Inferior parietal cortex (tissue), 1 donor: ENCODE results near the gene MATN4.
"Not testable (repeated sequence)": the region's sequence is repeated elsewhere in the genome, so short reads cannot be mapped to it uniquely, and the experiment has no call there.

ENCODE experiments used
- DNase-seq: peaks from one replicate; pipeline ENCODE4 v3.0.0-alpha.2; 2016; ENCODE audit errors: extremely low spot score

Gene MATN4

DNA sequence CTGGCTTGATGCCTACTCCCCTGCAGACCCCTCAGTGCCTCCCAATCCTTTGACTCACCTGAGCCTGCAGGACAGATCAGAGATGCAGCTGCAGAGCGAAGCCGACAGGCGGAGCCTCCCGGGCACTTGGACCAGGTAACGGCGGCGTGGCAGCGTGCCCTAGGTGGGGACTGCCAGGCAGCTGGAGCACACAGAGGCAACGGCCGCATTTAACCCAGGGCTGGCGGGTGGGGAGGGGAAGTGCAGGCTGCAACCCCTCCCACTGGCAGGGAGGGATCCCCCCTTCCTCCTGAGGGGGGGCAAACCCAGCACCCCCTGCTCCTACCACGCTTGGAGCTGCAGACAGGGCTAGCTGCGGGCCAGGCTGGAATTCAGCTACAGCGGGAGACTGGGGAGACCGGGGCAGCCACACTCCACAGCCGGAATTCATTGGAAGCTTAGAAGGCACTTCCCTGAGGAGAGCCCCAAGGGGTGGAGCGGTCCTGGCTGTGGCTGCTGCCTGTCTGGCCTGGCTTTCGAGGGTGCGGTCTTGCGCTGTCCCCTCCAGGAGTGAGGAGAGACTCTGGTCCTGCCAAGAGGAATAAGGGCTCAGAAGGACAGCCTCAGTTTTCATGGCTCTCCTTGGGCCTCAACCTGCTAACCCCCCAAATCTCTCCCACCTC lies at the start of gene MATN4:
TSS of gene MATN4 (minus strand) at position 183 of the 662 bp plus-strand sequence. CDS start 2,717 bp downstream, outside the sequence.
- DNase-seq: no peak

DNA sequence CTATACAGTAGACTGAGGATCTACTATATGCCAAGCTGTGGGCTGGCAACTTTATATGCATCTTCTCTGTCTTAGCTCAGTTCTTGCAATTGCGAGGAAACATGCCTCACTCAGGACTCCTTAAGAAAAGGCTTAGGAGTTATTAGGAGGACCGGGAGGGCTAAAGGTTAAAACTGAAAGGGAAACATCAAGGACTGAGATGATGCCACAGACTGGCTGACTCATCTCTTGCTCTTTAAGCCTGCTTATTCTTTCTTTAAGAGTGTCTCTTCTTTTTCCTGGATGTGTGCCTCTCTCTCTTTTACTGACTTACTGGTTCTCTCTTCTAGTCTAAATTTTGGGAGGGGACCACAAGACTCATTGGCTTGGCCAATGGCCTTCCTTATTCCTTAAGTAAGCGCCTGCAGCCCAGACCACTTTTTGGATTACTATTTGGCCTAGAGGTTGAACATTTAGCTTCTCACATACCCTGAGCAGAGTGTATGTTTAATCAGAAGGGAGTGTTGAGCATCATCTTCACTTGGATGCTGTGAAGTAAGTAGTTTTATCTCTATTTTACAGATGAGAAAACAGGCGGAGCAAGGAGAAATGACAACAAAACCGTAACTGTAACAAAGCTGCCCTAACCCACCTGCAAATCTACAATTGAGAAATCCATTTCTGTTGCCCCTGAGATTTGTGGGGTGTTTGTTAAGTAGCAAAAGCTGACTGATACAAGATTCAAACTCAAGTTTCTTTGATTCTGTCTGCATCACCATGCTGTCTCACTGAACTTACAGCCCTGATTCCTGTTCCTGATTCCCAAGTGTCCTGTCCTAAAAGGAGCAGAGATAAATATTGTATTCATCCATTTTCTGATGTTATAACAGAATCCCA lies 47.3 kb upstream of the MATN4 start:
- DNase-seq: no peak

GRCh38 chr20:45354423-45355208 lies 46.5 kb upstream of the MATN4 start:
- no peak for DNase-seq

DNA sequence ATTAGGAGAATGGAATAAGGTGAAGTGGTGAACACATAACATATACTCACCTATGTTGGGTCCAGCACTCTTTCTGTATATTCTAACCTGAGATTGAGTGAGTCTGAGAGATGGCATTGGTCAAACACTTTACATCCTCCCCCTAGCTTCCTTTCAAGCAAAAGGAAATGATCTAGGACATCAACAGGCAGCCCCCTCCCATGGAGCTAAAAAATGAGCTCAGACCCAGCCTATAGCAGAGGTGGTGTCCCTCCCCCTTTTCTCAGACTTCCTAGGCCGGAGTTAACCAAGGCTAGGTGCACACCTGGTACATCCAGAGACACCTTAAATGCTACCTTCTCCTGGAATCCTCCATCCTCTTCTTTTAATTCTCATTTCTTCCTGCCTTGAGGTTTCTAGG lies 45.6 kb upstream of the MATN4 start:
- DNase-seq: no peak

GRCh38 chr20:45352729-45353128 lies 44.6 kb upstream of the MATN4 start:
- DNase-seq: no peak

DNA sequence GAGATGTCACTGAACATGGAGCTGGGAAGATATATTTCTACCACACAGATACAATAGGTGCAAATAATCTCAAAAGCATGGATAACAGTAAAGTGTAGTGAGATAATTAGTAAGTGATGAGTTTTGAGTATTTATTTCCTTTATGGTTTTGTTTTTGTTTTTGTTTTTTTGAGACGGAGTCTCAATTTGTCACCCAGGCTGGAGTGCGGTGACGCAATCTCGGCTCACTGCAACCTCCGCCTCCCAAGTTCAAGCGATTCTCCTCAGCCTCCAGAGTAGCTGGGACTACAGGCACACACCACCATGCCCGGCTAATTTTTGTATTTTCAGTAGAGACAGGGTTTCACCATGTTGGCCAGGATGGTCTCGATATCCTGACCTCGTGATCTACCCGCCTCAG lies 42.7 kb upstream of the MATN4 start:
- not testable (repeated sequence) for DNase-seq

DNA sequence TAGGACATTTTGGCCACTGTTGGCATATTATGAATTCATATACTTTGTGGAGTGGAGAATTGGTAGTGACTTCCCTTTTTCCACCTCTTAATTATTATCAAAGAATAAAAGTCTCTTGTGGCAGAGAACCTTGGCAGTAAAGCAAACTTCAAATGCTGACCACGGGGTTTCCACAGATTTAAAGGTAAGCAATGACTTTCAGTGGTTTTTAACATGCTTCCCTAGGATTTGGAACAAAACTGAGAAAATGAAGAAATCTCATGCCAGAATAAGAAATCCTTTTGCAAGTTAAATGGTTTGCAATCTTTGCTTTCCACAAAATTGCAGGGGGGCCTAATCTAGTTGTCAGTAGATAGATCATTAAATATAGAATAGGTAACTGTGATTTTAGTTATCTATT lies 42.1 kb upstream of the MATN4 start:
- DNase-seq: no peak

GRCh38 chr20:45347936-45348778 lies 40.1 kb upstream of the MATN4 start, which contains the start of gene SDC4:
SDC4 (minus strand) TSS chr20:45348424; CDS start chr20:45348384, 40 bp downstream.
- DNase-seq: no peak

DNA sequence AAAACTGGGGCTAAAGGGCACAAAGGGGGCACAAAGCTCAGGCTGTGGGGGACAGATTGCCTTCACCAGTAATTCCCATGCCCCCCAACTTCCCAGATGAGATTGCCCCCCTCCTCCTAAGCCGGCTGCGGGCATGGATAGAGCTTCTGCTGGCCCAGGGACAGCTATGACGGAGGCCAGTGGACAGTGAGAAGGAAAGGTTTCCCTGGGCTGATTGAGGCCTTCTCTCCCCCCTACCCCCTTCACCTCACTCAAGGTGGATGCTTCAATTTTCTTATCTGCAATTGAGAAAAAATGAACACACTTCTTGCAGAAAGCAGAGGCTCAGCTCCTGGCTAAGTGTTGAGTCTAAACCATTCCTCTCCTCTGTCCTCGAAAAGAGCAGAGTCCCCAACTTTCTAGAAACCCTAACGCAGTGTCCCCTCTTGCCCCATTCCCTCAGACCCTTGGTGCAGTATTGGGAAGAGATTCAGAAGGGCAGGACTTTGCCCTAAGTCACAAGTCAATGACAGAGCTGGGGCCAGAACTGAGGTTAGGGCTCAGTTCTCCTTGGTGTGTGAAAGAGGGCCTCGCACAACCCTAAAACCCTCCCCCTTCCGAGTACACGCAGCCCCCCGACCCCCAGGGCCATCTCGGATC lies 39.3 kb upstream of the MATN4 start:
- DNase-seq: no peak

- no peak for DNase-seq
Observed at GRCh38 chr20:45346851-45347250, 38.8 kb upstream of the MATN4 start.

DNA sequence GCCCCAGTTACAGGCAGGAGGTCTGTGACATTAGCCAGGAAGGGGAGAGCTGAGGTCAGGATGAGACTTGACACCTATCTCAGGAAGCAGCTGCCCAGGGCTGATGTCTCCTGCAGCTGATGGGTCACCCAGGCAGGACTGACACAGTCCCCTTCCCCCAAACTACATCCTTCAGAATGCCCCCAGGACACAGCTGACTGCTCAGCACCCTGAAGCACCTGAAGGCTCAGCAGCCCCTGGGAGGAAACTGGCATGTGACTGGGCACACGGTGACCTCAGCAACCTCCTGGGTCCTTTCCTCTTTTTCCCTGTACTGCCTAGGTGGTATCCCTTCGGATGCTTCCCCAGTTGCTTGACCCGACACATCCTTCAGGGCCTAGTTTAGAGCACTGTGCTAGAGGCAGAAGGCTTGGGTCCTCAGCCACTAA lies 38.2 kb upstream of the MATN4 start:
- DNase-seq: no peak

DNA sequence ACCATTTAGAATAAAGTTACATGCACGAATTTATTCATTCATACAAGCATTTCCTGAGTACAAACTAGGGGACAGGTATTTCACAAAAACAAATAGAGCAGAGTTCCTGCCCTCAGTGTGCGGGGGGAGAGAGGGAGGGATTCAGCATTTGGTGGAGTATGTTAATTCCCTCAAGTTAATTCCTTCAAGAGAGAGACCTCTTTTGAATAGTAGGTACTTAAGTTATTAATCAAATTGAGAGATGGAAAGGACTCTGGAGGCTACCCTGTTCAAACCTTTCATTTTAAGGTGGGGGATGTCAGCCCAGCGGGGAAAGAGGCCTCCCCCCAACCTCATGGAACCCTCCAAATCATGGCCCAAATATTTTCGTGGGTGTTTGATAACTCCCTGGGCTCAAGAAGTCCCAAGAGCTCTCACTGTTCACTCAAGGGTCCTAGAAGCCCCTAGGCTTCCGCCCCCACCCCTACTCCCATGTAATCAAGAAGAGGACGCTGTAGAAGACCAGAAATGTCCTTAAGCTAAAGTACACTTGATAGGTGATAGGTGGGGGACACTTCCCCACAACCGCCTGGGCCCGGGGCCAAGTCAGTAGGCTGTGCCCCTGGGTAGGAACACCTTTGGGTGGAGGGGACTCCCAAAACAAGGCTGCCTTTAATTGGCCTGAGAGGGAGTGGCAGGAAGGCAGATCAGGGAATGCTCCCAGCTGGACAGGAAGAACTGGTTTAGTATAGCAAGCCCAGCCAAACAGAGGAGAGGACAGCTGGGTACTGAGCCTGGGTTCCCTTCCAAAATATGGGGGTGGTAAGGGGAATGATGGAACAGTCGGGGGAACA lies 37.2 kb upstream of the MATN4 start:
- no peak for DNase-seq

DNA sequence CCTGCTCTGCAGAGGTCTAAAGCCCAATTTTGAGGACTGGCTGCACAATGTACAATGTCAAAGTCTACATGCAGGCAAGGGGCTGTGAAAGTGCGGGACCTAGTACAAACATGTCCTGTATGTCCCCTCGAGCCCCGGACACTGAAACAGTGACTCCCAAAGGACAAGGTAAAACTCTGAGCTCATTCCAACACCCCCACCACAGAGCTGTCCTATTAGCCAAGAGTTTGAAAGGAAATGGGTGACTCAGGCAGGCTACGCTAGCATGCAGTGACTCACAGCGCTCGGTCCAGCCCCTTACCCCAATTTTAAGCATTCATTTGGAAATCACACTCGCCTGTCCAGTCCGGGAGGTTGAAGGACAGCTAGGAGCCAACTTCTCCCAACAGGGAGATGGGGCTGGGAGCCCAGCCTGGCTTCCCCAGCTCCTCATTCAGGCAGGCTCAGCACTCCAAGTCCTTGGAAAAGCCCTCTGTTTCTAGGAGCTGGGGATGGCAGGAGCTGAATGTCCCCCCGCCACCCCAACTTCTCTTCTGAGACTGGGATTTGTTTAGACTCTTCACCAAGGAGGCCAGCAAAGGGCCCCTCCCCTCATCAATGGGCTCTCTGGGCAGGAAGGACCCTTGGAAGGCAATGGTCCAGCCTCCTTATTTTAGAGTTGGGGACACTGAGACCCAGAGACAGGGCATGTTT lies 36.2 kb upstream of the MATN4 start:
- DNase-seq: no peak

GRCh38 chr20:45343532-45344167 lies 35.6 kb upstream of the MATN4 start:
- no peak for DNase-seq

DNA sequence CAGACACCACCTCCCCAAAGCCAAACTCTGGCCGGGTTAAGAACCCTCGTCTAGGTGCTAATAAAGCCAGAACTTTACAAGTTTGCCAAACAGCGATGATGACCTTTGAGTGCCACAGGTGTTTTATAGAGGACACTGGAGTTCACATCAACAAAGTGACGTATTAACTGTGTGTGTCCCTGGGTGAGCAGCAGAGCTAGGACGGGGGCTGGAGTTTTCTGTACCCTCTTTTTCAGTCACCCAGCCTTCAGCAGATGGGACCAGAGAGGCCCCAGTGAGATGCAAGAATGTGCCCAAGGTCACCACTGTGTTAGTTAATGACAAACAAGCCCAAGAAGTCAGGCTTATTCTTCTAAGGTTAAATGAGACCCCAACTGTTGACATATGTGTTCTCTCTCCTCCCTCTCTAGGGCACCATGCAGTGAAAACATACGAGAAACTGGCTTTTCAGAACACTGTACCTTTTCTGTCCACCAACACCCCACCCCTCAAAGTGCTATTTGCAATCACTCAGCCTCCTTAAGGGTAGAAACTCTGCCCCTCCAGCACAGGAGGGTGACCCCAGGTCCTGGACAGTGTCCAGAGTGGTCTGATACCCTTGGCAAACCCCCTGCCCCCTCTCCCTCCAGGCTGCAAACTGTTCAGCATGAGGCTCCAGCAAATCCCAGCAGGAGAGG lies 34.9 kb upstream of the MATN4 start:
- DNase-seq: no peak

DNA sequence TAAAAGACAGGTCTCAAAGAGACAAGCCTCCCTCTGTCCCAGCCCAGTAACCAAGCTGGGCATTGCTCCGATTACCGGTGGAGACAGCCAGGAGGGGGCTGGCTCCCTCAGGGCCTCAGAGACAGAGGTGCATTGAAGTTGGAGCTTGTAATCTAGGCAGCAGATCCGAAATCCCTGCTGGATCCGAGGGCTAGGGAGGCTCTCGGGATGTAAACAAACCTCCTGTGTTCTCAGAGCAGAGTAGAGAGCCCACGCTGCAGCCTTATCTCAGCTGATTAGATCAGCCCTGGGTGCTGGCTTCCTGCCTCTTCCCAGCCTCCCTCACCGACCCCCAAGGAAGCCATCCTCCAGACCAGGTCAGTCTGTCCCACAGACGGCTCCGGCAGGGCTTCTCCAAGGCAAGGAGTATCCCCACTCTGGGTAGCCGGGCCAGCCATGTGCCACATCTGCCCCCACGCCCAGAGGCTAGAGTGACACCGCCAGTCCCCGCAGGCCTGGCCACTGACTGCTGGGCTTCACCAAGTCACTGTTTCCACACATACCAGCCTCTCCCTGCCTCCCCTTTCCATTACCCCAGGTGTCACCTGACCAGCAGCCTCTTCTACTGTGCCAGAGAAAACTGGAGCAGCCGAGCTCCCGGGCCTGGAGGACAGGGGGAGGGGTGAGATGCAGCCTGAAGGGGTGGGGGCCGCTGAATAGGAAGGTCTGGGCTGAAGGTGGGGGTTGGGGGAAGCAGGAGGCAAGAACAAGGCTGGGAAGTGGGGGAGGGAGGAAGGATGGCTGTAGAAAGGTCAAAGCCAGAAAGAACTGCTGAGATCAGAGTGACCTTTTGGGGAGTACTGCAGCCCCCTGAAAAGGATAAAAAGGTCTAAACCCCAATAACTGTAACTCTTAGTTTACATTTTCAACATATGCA lies 34.1 kb upstream of the MATN4 start:
- DNase-seq: no peak

DNA sequence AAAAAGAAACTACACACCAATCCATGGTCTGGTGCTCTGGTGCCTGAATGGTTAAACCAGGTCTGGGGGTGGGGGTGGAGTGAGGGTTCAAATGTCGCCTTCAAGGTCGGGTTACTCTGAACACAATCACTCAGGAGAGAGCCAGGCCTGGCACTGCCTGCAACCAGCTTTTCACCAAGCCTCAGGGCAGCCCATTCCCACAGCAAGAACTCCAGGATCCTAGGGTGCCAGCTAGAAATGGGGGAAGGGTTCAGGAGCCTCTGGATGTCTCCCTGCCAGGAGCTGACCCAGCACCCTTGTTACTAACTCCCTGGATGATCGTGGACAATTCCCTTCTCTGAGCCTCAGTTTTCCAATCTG lies 33.5 kb upstream of the MATN4 start:
- no peak for DNase-seq
